Smooth muscle cell (in vitro differentiated cells): ENCODE data around the gene KCNQ1. TPM values are rescaled to one million over a fixed set of nuclear protein-coding genes. Genes with fewer than 3 reads are reported as not detected.

Source experiments
- DNase-seq: peaks from one replicate; lab custom pipeline; 2025; ENCODE audit not compliant: unreplicated experiment; lab: John Stamatoyannopoulos, UW
- H2AFZ ChIP-seq: fragments of 200-600 bp; sonication (generic); 2 replicates; pipeline ENCODE4 v1.6.0; 2016; ENCODE audit warnings: antibody characterized with exemption, low read depth, mild to moderate bottlenecking
- H3F3A ChIP-seq: fragments of 200-600 bp; sonication (generic); 2 replicates; pipeline ENCODE4 v1.6.0; 2017; ENCODE audit warnings: antibody characterized with exemption, low read depth
- H3K27ac ChIP-seq: fragments of 200-600 bp; sonication (generic); 2 replicates; pipeline ENCODE4 v1.5.1; 2016; ENCODE audit warnings: low read depth, mild to moderate bottlenecking
- H3K27me3 ChIP-seq: fragments of 200-600 bp; sonication (generic); 2 replicates; pipeline ENCODE4 v1.6.1; 2016; ENCODE audit warnings: low read depth, mild to moderate bottlenecking
- H3K36me3 ChIP-seq: fragments of 200-600 bp; sonication (generic); 2 replicates; pipeline ENCODE4 v1.5.1; 2016; ENCODE audit warnings: low read depth
- H3K4me1 ChIP-seq: fragments of 200-600 bp; sonication (generic); 2 replicates; pipeline ENCODE4 v1.5.1; 2016; ENCODE audit warnings: low read depth
- H3K4me2 ChIP-seq: fragments of 200-600 bp; sonication (generic); 2 replicates; pipeline ENCODE4 v1.6.0; 2016; ENCODE audit warnings: mild to moderate bottlenecking
- H3K4me3 ChIP-seq: fragments of 200-600 bp; sonication (generic); 2 replicates; pipeline ENCODE4 v1.5.1; 2016; ENCODE audit warnings: mild to moderate bottlenecking
- H3K79me2 ChIP-seq: fragments of 200-600 bp; sonication (generic); 2 replicates; pipeline ENCODE4 v1.6.0; 2016; ENCODE audit warnings: low read depth, mild to moderate bottlenecking
- H3K9ac ChIP-seq: fragments of 200-600 bp; sonication (generic); 2 replicates; pipeline ENCODE4 v1.6.0; 2016; ENCODE audit warnings: low read depth
- H3K9me3 ChIP-seq: fragments of 200-600 bp; sonication (generic); replicated peaks from 2 replicates; pipeline ENCODE4 v1.5.1; 2016; ENCODE audit warnings: low read depth
- H4K20me1 ChIP-seq: fragments of 200-600 bp; sonication (generic); 2 replicates; pipeline ENCODE4 v1.6.0; 2016; ENCODE audit warnings: low read depth
- WGBS: methylation state at CpG from one replicate; pipeline ENCODE4 v1.1.7; 2016; ENCODE audit warnings: low lambda C conversion rate; 5-methylcytosine and 5-hydroxymethylcytosine counted together
- polyA plus RNA-seq: library from polyadenylated mRNA; unstranded; fragments of >200 nt; fragmentation: Nextera tagmentation; extraction: Ambion mirVana; gene quantifications from 2 replicates; pipeline ENCODE4 v1.2.1, GENCODE V29; 2016
- total RNA-seq: library from RNA; depleted of rRNA; stranded (reverse); fragments of >200 nt; gene quantifications from 2 replicates; pipeline ENCODE4 v1.2.3, GENCODE V29; 2014
- TF ChIP-seq, protein P1 (sequence below): fragments of 200-600 bp; sonication (generic); IDR thresholded peaks from 2 replicates; pipeline ENCODE4 v1.5.1; 2017; ENCODE audit warnings: borderline replicate concordance, mild to moderate bottlenecking, antibody characterized with exemption; ENCODE audit not compliant: insufficient read depth, poor library complexity, severe bottlenecking

The KCNQ1 gene
- total and polyA plus RNA-seq, 2 experiments from 2014 or later: 1.3 to 2.3 TPM

DNA sequence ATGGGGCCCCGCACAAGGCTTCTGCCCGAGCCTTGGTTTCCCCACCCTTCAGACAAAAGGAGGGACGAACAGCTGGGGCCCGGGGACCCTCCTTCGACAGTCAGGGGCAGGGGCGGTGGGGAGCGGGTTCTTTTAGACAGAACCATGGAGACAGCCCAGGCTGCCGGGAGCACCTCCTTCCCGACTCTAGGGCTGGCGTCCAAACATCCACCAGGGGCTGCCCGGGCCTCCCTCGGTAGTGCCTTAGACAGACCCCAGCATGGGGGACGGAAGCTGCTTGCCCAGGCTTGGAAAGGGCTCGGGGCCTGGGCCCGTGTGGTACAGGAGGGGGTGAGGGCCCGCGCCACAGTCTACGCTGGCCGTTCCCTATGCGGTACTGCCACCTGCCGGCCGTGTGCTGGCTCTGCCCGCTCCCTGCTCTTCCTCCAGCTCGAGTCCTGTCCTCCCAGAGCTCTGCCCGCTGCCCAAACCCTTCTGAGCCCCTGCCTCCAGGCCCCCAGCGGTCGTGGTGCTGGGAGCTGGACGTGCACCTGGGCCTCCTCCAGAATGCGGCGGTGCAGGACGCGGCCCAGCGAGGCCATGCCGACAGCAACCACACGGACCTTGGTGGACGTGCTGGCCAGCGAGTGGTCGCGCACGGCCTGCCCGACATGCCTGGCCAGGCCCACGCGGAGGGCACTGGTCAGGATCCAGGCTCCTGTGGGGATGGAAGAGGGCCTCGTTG lies 24.1 kb upstream of the KCNQ1 start:
- Histone ChIP-seq H3K4me1 (no peaks in the 10 kb centered on the region), H3K27me3 (no peaks in the 10 kb centered on the region), H3K4me2 (peak overlapping the region; percentile 74), H3K9me3 (no peaks in the 10 kb centered on the region), H4K20me1 (no peaks in the 10 kb centered on the region), H3K4me3 (no peak overlapping the region), H3K79me2 (no peaks in the 10 kb centered on the region), H3K9ac (no peak overlapping the region), H3K36me3 (no peaks in the 10 kb centered on the region), H3F3A (no peaks in the 10 kb centered on the region), H2AFZ (peak overlapping the region; percentile 72), H3K27ac (no peak overlapping the region)
- TF ChIP-seq, protein P1, sequence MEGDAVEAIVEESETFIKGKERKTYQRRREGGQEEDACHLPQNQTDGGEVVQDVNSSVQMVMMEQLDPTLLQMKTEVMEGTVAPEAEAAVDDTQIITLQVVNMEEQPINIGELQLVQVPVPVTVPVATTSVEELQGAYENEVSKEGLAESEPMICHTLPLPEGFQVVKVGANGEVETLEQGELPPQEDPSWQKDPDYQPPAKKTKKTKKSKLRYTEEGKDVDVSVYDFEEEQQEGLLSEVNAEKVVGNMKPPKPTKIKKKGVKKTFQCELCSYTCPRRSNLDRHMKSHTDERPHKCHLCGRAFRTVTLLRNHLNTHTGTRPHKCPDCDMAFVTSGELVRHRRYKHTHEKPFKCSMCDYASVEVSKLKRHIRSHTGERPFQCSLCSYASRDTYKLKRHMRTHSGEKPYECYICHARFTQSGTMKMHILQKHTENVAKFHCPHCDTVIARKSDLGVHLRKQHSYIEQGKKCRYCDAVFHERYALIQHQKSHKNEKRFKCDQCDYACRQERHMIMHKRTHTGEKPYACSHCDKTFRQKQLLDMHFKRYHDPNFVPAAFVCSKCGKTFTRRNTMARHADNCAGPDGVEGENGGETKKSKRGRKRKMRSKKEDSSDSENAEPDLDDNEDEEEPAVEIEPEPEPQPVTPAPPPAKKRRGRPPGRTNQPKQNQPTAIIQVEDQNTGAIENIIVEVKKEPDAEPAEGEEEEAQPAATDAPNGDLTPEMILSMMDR: peak; percentile 87
- WGBS: 39% methylated on average over 44 of the region's 44 CpGs
- no peak for DNase-seq

DNA sequence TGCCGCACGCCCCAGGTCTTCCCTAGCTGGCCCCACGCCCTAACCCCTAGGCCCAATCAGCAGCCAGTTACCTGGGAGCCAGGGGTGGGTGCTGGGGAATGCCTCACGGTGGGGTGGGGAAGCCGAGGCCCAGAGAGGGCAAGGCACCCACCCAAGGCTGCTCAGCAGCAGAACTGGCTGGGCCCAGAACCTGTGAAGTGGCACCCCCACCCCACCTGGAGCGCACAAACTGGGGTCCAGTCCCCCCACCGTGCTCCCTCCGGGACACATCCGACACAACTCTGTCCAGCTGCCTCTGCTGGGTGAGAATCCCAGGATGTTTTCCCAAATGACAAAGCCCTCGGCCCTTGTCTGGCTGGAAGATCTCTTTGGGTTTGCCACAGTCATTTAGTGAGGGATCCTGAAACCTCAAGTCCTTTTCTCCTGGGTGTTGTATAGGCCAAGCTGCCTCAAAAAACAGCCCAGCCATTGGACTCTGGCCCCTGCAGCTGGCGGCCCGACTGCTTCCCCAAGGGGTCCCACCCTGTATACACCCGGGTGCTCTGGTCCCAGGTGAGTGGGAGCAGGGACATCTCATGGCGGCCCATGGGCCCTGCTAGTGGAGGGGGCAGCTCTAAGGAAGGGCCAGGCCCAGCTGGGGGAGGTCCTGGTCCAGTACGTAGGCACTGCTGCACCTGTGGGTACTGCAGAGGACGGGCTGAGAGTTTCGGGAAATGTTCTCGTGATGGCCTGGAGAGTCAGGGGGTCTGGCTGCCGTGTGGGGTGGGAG lies 23.4 kb upstream of the KCNQ1 start:
- no peak for DNase-seq
- WGBS: 83% methylated on average over 16 of the region's 19 CpGs
- H2AFZ ChIP-seq: no peak overlapping the region
- H3K27ac ChIP-seq: no peak overlapping the region
- H4K20me1 ChIP-seq: no peaks in the 10 kb centered on the region
- H3K4me1 ChIP-seq: no peaks in the 10 kb centered on the region
- TF ChIP-seq, protein P1: no peak
- H3F3A ChIP-seq: no peaks in the 10 kb centered on the region
- no peak overlapping the region for H3K4me2 ChIP-seq
- H3K4me3 ChIP-seq: no peak overlapping the region
- H3K9ac ChIP-seq: no peak overlapping the region
- H3K36me3 ChIP-seq: no peaks in the 10 kb centered on the region
- no peaks in the 10 kb centered on the region for H3K9me3 ChIP-seq
- no peaks in the 10 kb centered on the region for H3K27me3 ChIP-seq
- H3K79me2 ChIP-seq: no peaks in the 10 kb centered on the region

DNA sequence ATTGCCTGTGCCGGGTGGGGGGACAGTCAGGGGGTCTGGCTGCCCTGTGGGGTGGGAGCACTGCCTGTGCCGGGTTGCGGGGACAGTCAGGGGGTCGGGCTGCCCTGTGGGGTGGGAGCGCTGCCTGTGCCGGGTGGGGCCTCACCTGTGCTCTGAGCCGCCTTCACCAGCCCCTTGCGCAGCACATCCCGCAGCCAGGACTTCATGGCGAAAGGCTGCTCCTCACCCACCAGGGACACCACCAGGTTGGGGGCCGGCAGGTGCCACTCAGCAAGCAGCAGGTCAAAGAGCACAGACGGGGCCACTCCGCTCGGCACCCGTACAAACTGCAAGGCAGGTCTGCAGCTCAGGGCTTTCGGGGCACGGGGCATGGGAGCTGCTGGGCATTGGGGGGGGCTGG lies 22.8 kb upstream of the KCNQ1 start:
- WGBS: 95% methylated on average over 14 of the region's 17 CpGs
- TF ChIP-seq, protein P1: no peak

More for the DNA sequence above, 22.8 kb upstream of the KCNQ1 start:
- Histone ChIP-seq H2AFZ (no peak overlapping the region), H3K4me1 (no peaks in the 10 kb centered on the region), H3K27ac (no peak overlapping the region), H3K9ac (no peak overlapping the region), H4K20me1 (no peaks in the 10 kb centered on the region), H3K9me3 (no peaks in the 10 kb centered on the region), H3K36me3 (no peaks in the 10 kb centered on the region), H3K4me3 (no peak overlapping the region), H3K27me3 (no peaks in the 10 kb centered on the region), H3F3A (no peaks in the 10 kb centered on the region), H3K79me2 (no peaks in the 10 kb centered on the region), H3K4me2 (no peak overlapping the region)
- DNase-seq: no peak
